ENCODE results near the gene CHIT1.

GRCh38 chr1:203272633-203273205 is 43.2 kb upstream of the CHIT1 start:
- TF ChIP-seq YY1 (IDR thresholded peaks at IDR 0.05; ENCODE audit: insufficient read depth, insufficient replicate concordance, low read depth, low read length) (no peak), ZNF501 (CRISPR knock-in tag; IDR thresholded peaks at IDR 0.05) (no peak), CREB1 (IDR thresholded peaks at IDR 0.05) (peak; percentile 76), CREB1 (CRISPR knock-in tag; IDR thresholded peaks at IDR 0.05) (no peak), CEBPB (IDR thresholded peaks at IDR 0.05; ENCODE audit: borderline replicate concordance, low read depth, low read length) (no peak), RAD21 (CRISPR knock-in tag; IDR thresholded peaks at IDR 0.05) (no peak), MAZ (IDR thresholded peaks at IDR 0.05; ENCODE audit: borderline replicate concordance, low read depth, low read length) (no peak), MAZ (CRISPR knock-in tag; IDR thresholded peaks at IDR 0.05; ENCODE audit: low read depth) (no peak), CTCF (CRISPR knock-in tag; IDR thresholded peaks at IDR 0.05) (no peak), AGO2 (optimal IDR thresholded peaks at IDR 0.05; ENCODE audit: low read depth, low read length) (no peak), POLR2A (IDR thresholded peaks at IDR 0.05; ENCODE audit: insufficient read depth in 1 of 2, low read depth in 2 of 2, low read length in 2 of 2) (no peak)
- TF ChIP-seq, protein P1, sequence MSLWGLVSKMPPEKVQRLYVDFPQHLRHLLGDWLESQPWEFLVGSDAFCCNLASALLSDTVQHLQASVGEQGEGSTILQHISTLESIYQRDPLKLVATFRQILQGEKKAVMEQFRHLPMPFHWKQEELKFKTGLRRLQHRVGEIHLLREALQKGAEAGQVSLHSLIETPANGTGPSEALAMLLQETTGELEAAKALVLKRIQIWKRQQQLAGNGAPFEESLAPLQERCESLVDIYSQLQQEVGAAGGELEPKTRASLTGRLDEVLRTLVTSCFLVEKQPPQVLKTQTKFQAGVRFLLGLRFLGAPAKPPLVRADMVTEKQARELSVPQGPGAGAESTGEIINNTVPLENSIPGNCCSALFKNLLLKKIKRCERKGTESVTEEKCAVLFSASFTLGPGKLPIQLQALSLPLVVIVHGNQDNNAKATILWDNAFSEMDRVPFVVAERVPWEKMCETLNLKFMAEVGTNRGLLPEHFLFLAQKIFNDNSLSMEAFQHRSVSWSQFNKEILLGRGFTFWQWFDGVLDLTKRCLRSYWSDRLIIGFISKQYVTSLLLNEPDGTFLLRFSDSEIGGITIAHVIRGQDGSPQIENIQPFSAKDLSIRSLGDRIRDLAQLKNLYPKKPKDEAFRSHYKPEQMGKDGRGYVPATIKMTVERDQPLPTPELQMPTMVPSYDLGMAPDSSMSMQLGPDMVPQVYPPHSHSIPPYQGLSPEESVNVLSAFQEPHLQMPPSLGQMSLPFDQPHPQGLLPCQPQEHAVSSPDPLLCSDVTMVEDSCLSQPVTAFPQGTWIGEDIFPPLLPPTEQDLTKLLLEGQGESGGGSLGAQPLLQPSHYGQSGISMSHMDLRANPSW (CRISPR knock-in tag; IDR thresholded peaks at IDR 0.05; ENCODE audit: borderline replicate concordance), result no peak

Data from HepG2 (cell line).